WTC11 (cell line): Measurements from ENCODE around the gene PLS1. TPM values are rescaled to one million over a fixed set of nuclear protein-coding genes. Genes with fewer than 3 reads are reported as not detected.

Source experiments
- ATAC-seq: fragments of 200-7000 bp; cut with Tn5 transposase; 2 replicates; pipeline ENCODE4 v1.10.0; 2021; ENCODE audit warnings: mild to moderate bottlenecking, moderate library complexity
- Bru-seq: library from RNA; stranded (reverse); fragments of 400-500 nt; gene quantifications from one replicate; lab custom pipeline; 2021; lab: Mats Ljungman, UMichigan
- CTCF ChIA-PET: fragments of 300-600 bp; sonication (Branson Sonifier 250); formaldehyde crosslinking; loops from one replicate; lab custom pipeline; 2021; ENCODE audit warnings: antibody characterized with exemption; lab: Charles Lee
- POLR2A ChIA-PET: fragments of 350-600 bp; sonication (Branson Sonifier 250); formaldehyde crosslinking; loops from one replicate; lab custom pipeline; 2021; ENCODE audit warnings: antibody characterized with exemption; lab: Charles Lee
- DNase-seq: peaks from one replicate; pipeline ENCODE4 v3.0.0; 2021; ENCODE audit warnings: low spot score
- H3K27ac Mint-ChIP-seq: 2 replicates; pipeline ENCODE4 v1.8.0; 2021; ENCODE audit warnings: mixed read lengths
- H3K27me3 Mint-ChIP-seq: 2 replicates; pipeline ENCODE4 v1.8.0; 2021; ENCODE audit warnings: low read depth, mild to moderate bottlenecking, moderate library complexity, mixed read lengths
- H3K36me3 Mint-ChIP-seq: 2 replicates; pipeline ENCODE4 v1.8.0; 2021; ENCODE audit warnings: mixed read lengths
- H3K4me1 Mint-ChIP-seq: 2 replicates; pipeline ENCODE4 v1.8.0; 2022; ENCODE audit warnings: mixed read lengths
- H3K4me3 Mint-ChIP-seq: 2 replicates; pipeline ENCODE4 v1.8.0; 2021; ENCODE audit warnings: mild to moderate bottlenecking, moderate library complexity, mixed read lengths
- H3K9me3 Mint-ChIP-seq: 2 replicates; pipeline ENCODE4 v1.8.0; 2021; ENCODE audit warnings: mixed read lengths
- ATF1 ChIP-seq: sonication (generic); formaldehyde crosslinking; IDR thresholded peaks from 2 replicates; pipeline ENCODE4 v1.8.1; 2023; ENCODE audit warnings: mild to moderate bottlenecking, moderate library complexity, missing genetic modification reagents
- CDX4 ChIP-seq: fragments of 250-450 bp; sonication (Bioruptor Pico); IDR thresholded peaks from 2 replicates; pipeline ENCODE4 v1.9.0; 2021; ENCODE audit warnings: moderate library complexity, mild to moderate bottlenecking, inconsistent platforms, borderline replicate concordance
- E2F5 ChIP-seq: sonication (generic); formaldehyde crosslinking; IDR thresholded peaks from 2 replicates; pipeline ENCODE4 v1.8.1; 2022; ENCODE audit warnings: mild to moderate bottlenecking, moderate library complexity, missing genetic modification reagents
- EMX1 ChIP-seq: fragments of 250-450 bp; sonication (Bioruptor Pico); IDR thresholded peaks from 2 replicates; pipeline ENCODE4 v1.8.0; 2021; ENCODE audit warnings: mild to moderate bottlenecking
- ETV6 ChIP-seq: sonication (generic); formaldehyde crosslinking; IDR thresholded peaks from 2 replicates; pipeline ENCODE4 v1.8.1; 2022; ENCODE audit warnings: mild to moderate bottlenecking, missing genetic modification reagents
- FOXP4 ChIP-seq: sonication (generic); formaldehyde crosslinking; IDR thresholded peaks from 2 replicates; pipeline ENCODE4 v1.8.0; 2022; ENCODE audit warnings: mild to moderate bottlenecking, missing genetic modification reagents
- GABPB1 ChIP-seq: sonication (generic); formaldehyde crosslinking; IDR thresholded peaks from 2 replicates; pipeline ENCODE4 v1.8.1; 2023; ENCODE audit warnings: mild to moderate bottlenecking, missing genetic modification reagents
- GRHL2 ChIP-seq: fragments of 250-450 bp; sonication (Bioruptor Pico); IDR thresholded peaks from 2 replicates; pipeline ENCODE4 v1.8.0; 2022; ENCODE audit warnings: mild to moderate bottlenecking, moderate library complexity; ENCODE audit not compliant: insufficient replicate concordance, severe bottlenecking
- IRF2 ChIP-seq: sonication (generic); formaldehyde crosslinking; IDR thresholded peaks from 2 replicates; pipeline ENCODE4 v1.8.0; 2022; ENCODE audit warnings: low read depth, missing genetic modification reagents, borderline replicate concordance
- MYBL2 ChIP-seq: sonication (generic); formaldehyde crosslinking; IDR thresholded peaks from 2 replicates; pipeline ENCODE4 v1.8.1; 2023; ENCODE audit warnings: mild to moderate bottlenecking, moderate library complexity, missing genetic modification reagents
- NFE2L1 ChIP-seq: sonication (generic); formaldehyde crosslinking; IDR thresholded peaks from 2 replicates; pipeline ENCODE4 v1.8.1; 2023; ENCODE audit warnings: missing genetic modification reagents
- PRDM15 ChIP-seq: sonication (generic); formaldehyde crosslinking; IDR thresholded peaks from 2 replicates; pipeline ENCODE4 v1.8.0; 2022; ENCODE audit warnings: missing genetic modification reagents
- PRRX2 ChIP-seq: fragments of 250-450 bp; sonication (Bioruptor Pico); IDR thresholded peaks from 2 replicates; pipeline ENCODE4 v1.8.0; 2021; ENCODE audit warnings: mild to moderate bottlenecking
- RORB ChIP-seq: fragments of 250-450 bp; sonication (Bioruptor Pico); IDR thresholded peaks from 2 replicates; pipeline ENCODE4 v1.9.0; 2021; ENCODE audit warnings: mild to moderate bottlenecking
- SP1 ChIP-seq: sonication (generic); formaldehyde crosslinking; conservative IDR thresholded peaks from 2 replicates; pipeline ENCODE4 v1.8.1; 2022; ENCODE audit warnings: missing genetic modification reagents
- TEAD1 ChIP-seq: sonication (generic); formaldehyde crosslinking; IDR thresholded peaks from 2 replicates; pipeline ENCODE4 v1.8.0; 2022; ENCODE audit warnings: mild to moderate bottlenecking, missing genetic modification reagents
- ZBTB43 ChIP-seq: sonication (generic); formaldehyde crosslinking; IDR thresholded peaks from 2 replicates; pipeline ENCODE4 v1.8.1; 2023; ENCODE audit warnings: mild to moderate bottlenecking, missing genetic modification reagents
- ZNF121 ChIP-seq: sonication (generic); formaldehyde crosslinking; IDR thresholded peaks from 2 replicates; pipeline ENCODE4 v1.8.0; 2023; ENCODE audit warnings: missing genetic modification reagents
- ZNF263 ChIP-seq: sonication (generic); formaldehyde crosslinking; IDR thresholded peaks from 2 replicates; pipeline ENCODE4 v1.8.1; 2022; ENCODE audit warnings: low read depth, mild to moderate bottlenecking, moderate library complexity, missing genetic modification reagents
- ZNF532 ChIP-seq: fragments of 250-450 bp; sonication (Bioruptor Pico); IDR thresholded peaks from 2 replicates; pipeline ENCODE4 v1.9.0; 2021; ENCODE audit warnings: mild to moderate bottlenecking, borderline replicate concordance
- ZSCAN18 ChIP-seq: fragments of 250-450 bp; sonication (Bioruptor Pico); IDR thresholded peaks from 2 replicates; pipeline ENCODE4 v2.1.2; 2022; ENCODE audit warnings: mild to moderate bottlenecking, moderate library complexity
- long read RNA-seq, 3 experiments: library from RNA in 1 of 3; library from capped mRNA in 1 of 3; library from polyadenylated mRNA in 1 of 3; unstranded in 2 of 3; stranded (forward) in 1 of 3; transcript quantifications; one replicate each; pipeline ENCODE4 v2.0.0, GENCODE V29; 2021
- total RNA-seq: library from RNA; stranded (reverse); gene quantifications from 3 replicates; pipeline ENCODE4 v1.2.3, GENCODE V29; 2021

Gene PLS1
- total RNA-seq (26.4 to 32.6 TPM (median 29.9 TPM) in 3 replicates), Bru-seq, nascent RNA (percentile 65 among the genes with signal in this experiment)
- long read RNA-seq, experiment 1, transcript PLS1-202 (16 exons, 3,706 nt): major isoform, 230 of 285 reads
- long read RNA-seq, experiment 1, partial matches to known transcripts: 27 of 285 reads
- long read RNA-seq, experiment 1, other reads (novel, unspliced or antisense): 28 of 285 reads
- long read RNA-seq, experiment 2, transcript PLS1-202 (16 exons, 3,706 nt): major isoform, 17 of 62 reads
- long read RNA-seq, experiment 2, partial matches to known transcripts: 18 of 62 reads
- long read RNA-seq, experiment 2, other reads (novel, unspliced or antisense): 27 of 62 reads
- long read RNA-seq, experiment 3, transcript PLS1-202 (16 exons, 3,706 nt): major isoform, 18 of 32 reads
- long read RNA-seq, experiment 3, partial matches to known transcripts: 10 of 32 reads
- long read RNA-seq, experiment 3, other reads (novel, unspliced or antisense): 4 of 32 reads

GRCh38 chr3:142595951-142596725, at the start of gene PLS1:
TSS of gene PLS1 (plus strand) at chr3:142596393. CDS start at chr3:142664238, 67,845 bp downstream.
- POLR2A ChIA-PET: no interaction called here
- TF ChIP-seq NFE2L1 (CRISPR knock-in tag) (peak; percentile 81; the same call in 1 of the 2 replicates), GABPB1 (CRISPR knock-in tag) (peak; percentile 68), IRF2 (no peak), MYBL2 (CRISPR knock-in tag) (peak; percentile 78; the same call in 1 of the 2 replicates), ZBTB43 (CRISPR knock-in tag) (0 out of 2 replicates have a peak, but pooled peaks have one; percentile 55), TEAD1 (CRISPR knock-in tag) (peak; percentile 76; the same call in 1 of the 2 replicates), CDX4 (CRISPR knock-in tag) (no peak), SP1 (CRISPR knock-in tag) (peak; percentile 89), ZSCAN18 (no peak), FOXP4 (CRISPR knock-in tag) (peak; percentile 46; the same call in 1 of the 2 replicates), EMX1 (CRISPR knock-in tag) (no peak), GRHL2 (CRISPR knock-in tag) (no peak), PRRX2 (CRISPR knock-in tag) (no peak), ZNF121 (CRISPR knock-in tag) (no peak), E2F5 (peak; percentile 65; the same call in 1 of the 2 replicates), ZNF263 (no peak), PRDM15 (CRISPR knock-in tag) (peak; percentile 100), ATF1 (CRISPR knock-in tag) (no peak), ETV6 (CRISPR knock-in tag) (peak; percentile 74), RORB (CRISPR knock-in tag) (no peak), ZNF532 (CRISPR knock-in tag) (no peak)

More at GRCh38 chr3:142595951-142596725, at the start of gene PLS1:
- peak; percentile 93 for ATAC-seq
- peak within 1 kb of the TSS; percentile 97; the same call in 1 of the 2 replicates for H3K27ac Mint-ChIP-seq
- CTCF ChIA-PET: interaction anchor here (2.5 kb wide), 1 partner anchor 9 kb away, joined by 6 read pairs; no protein-coding TSS in a partner anchor
- peaks cover 15% of the 10 kb centered on the region for H3K36me3 Mint-ChIP-seq
- DNase-seq: peak; percentile 91
- peak within 1 kb of the TSS; percentile 97 for H3K4me3 Mint-ChIP-seq
- H3K27me3 Mint-ChIP-seq: peaks cover 4% of the 10 kb centered on the region
- peaks cover 19% of the 10 kb centered on the region for H3K4me1 Mint-ChIP-seq
- peaks cover 10% of the 10 kb centered on the region for H3K9me3 Mint-ChIP-seq
